ENCODE data around the gene ITPKA. TPM values are rescaled to one million over a fixed set of nuclear protein-coding genes. Genes with fewer than 3 reads are reported as not detected.

ITPKA gene
- total RNA-seq, 1 experiment from 2014 or later: 4.3 TPM

- intact Hi-C loops (cut with micrococcal nuclease; ENCODE audit: unreplicated experiment): no loop called here
- Histone ChIP-seq H3K4me1 (ENCODE audit: insufficient read depth, low read length, poor library complexity, severe bottlenecking) (peaks cover 10% of the 10 kb centered on the region), H3K36me3 (ENCODE audit: insufficient read depth, low read length, poor library complexity, severe bottlenecking) (no peaks in the 10 kb centered on the region), H3K27me3 (replicated peaks; ENCODE audit: insufficient read depth, low read depth, low read length, poor library complexity) (no peaks in the 10 kb centered on the region), H3K27ac (ENCODE audit: low read depth, low read length, poor library complexity, severe bottlenecking) (no peak overlapping the region), H3K9me3 (ENCODE audit: low read depth, low read length, poor library complexity, severe bottlenecking) (no peaks in the 10 kb centered on the region), H3K4me3 (ENCODE audit: low read depth, low read length, poor library complexity, severe bottlenecking) (no peak overlapping the region)
- POLR2A ChIA-PET (ENCODE audit: low non-redundant PET): no interaction called here
- TF ChIP-seq EZH2 (IDR thresholded peaks at IDR 0.05; ENCODE audit: borderline replicate concordance, low read depth, low read length, poor library complexity, severe bottlenecking): no peak
- TF ChIP-seq CTCF (conservative IDR thresholded peaks at IDR 0.05; ENCODE audit: low read depth, low read length): no peak
- BruUV-seq (replicated peaks): no TSS peak
- CTCF ChIA-PET: interaction anchor here (0.7 kb wide), 1 partner anchor 23 kb away, joined by 6 read pairs; no protein-coding TSS in a partner anchor
- no peak for DNase-seq (ENCODE audit: low spot score)
These were observed 4.0 kb upstream of the ITPKA start for GRCh38 chr15:41489641-41490040.

GRCh38 chr15:41490355-41490754 is 3.3 kb upstream of the ITPKA start:
- Histone ChIP-seq H3K27ac (ENCODE audit: low read depth, low read length, poor library complexity, severe bottlenecking) (no peak overlapping the region), H3K36me3 (ENCODE audit: insufficient read depth, low read length, poor library complexity, severe bottlenecking) (no peaks in the 10 kb centered on the region), H3K4me3 (ENCODE audit: low read depth, low read length, poor library complexity, severe bottlenecking) (no peak overlapping the region), H3K9me3 (ENCODE audit: low read depth, low read length, poor library complexity, severe bottlenecking) (no peaks in the 10 kb centered on the region), H3K4me1 (ENCODE audit: insufficient read depth, low read length, poor library complexity, severe bottlenecking) (peaks cover 10% of the 10 kb centered on the region), H3K27me3 (replicated peaks; ENCODE audit: insufficient read depth, low read depth, low read length, poor library complexity) (no peaks in the 10 kb centered on the region)
- CTCF ChIA-PET: interaction anchor here (0.7 kb wide), 1 partner anchor 23 kb away, joined by 6 read pairs; no protein-coding TSS in a partner anchor
- intact Hi-C loops (cut with micrococcal nuclease; ENCODE audit: unreplicated experiment): no loop called here
- BruUV-seq (replicated peaks): no TSS peak
- POLR2A ChIA-PET (ENCODE audit: low non-redundant PET): no interaction called here
- peak; percentile 57 for DNase-seq (ENCODE audit: low spot score)
- TF ChIP-seq EZH2 (IDR thresholded peaks at IDR 0.05; ENCODE audit: borderline replicate concordance, low read depth, low read length, poor library complexity, severe bottlenecking) (no peak), CTCF (conservative IDR thresholded peaks at IDR 0.05; ENCODE audit: low read depth, low read length) (no peak)

- Histone ChIP-seq H3K27me3 (replicated peaks; ENCODE audit: insufficient read depth, low read depth, low read length, poor library complexity) (no peaks in the 10 kb centered on the region), H3K4me1 (ENCODE audit: insufficient read depth, low read length, poor library complexity, severe bottlenecking) (peaks cover 10% of the 10 kb centered on the region), H3K4me3 (ENCODE audit: low read depth, low read length, poor library complexity, severe bottlenecking) (no peak overlapping the region), H3K27ac (ENCODE audit: low read depth, low read length, poor library complexity, severe bottlenecking) (no peak overlapping the region), H3K9me3 (ENCODE audit: low read depth, low read length, poor library complexity, severe bottlenecking) (no peaks in the 10 kb centered on the region), H3K36me3 (ENCODE audit: insufficient read depth, low read length, poor library complexity, severe bottlenecking) (no peaks in the 10 kb centered on the region)
- no peak for TF ChIP-seq CTCF (conservative IDR thresholded peaks at IDR 0.05; ENCODE audit: low read depth, low read length)
- no peak for TF ChIP-seq EZH2 (IDR thresholded peaks at IDR 0.05; ENCODE audit: borderline replicate concordance, low read depth, low read length, poor library complexity, severe bottlenecking)
- BruUV-seq (replicated peaks): no TSS peak
- DNase-seq (ENCODE audit: low spot score): no peak
- ChIA-PET POLR2A (ENCODE audit: low non-redundant PET) (no interaction called here), CTCF (no interaction called here)
- intact Hi-C loops (cut with micrococcal nuclease; ENCODE audit: unreplicated experiment): no loop called here
These were observed 1.8 kb upstream of the ITPKA start for GRCh38 chr15:41491889-41492288.
